Activated CD4-positive, alpha-beta memory T cell treated with anti-CD3 and anti-CD28 coated beads, Interleukin-2, amount 10 ng/mL, durations not matched to agents 7 days and 5 days (primary cell): ENCODE data around the gene ANXA10. TPM values are rescaled to one million over a fixed set of nuclear protein-coding genes. Genes with fewer than 3 reads are reported as not detected.

Experiments
- CTCF ChIA-PET: fragments of 350-600 bp; sonication (Branson Sonifier 250); formaldehyde crosslinking; loops from one replicate; lab custom pipeline; 2021; ENCODE audit warnings: antibody characterized with exemption, inconsistent platforms; lab: Charles Lee
- POLR2A ChIA-PET: fragments of 350-600 bp; sonication (Branson Sonifier 250); formaldehyde crosslinking; loops from one replicate; lab custom pipeline; 2021; ENCODE audit warnings: antibody characterized with exemption; lab: Charles Lee
- DNase-seq: peaks from one replicate; pipeline ENCODE4 v3.0.0-alpha.2; 2020
- H3K27ac Mint-ChIP-seq: one replicate; pipeline ENCODE4 v1.8.0; 2021; ENCODE audit warnings: mild to moderate bottlenecking, mixed read lengths
- H3K27me3 Mint-ChIP-seq: one replicate; pipeline ENCODE4 v1.8.0; 2021; ENCODE audit warnings: mixed read lengths
- H3K36me3 Mint-ChIP-seq: one replicate; pipeline ENCODE4 v1.8.0; 2021; ENCODE audit warnings: low read depth, mixed read lengths
- H3K4me1 Mint-ChIP-seq: one replicate; pipeline ENCODE4 v1.8.0; 2021; ENCODE audit warnings: mixed read lengths
- H3K4me3 Mint-ChIP-seq: one replicate; pipeline ENCODE4 v1.8.0; 2021; ENCODE audit warnings: mild to moderate bottlenecking, mixed read lengths
- H3K9me3 Mint-ChIP-seq: one replicate; pipeline ENCODE4 v1.8.0; 2021; ENCODE audit warnings: mixed read lengths
- total RNA-seq, 2 experiments: library from RNA; stranded (reverse); gene quantifications; one replicate each; pipeline ENCODE4 v1.2.3, GENCODE V29; 2021

The ANXA10 gene, protein sequence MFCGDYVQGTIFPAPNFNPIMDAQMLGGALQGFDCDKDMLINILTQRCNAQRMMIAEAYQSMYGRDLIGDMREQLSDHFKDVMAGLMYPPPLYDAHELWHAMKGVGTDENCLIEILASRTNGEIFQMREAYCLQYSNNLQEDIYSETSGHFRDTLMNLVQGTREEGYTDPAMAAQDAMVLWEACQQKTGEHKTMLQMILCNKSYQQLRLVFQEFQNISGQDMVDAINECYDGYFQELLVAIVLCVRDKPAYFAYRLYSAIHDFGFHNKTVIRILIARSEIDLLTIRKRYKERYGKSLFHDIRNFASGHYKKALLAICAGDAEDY
- not detected for total RNA-seq

DNA sequence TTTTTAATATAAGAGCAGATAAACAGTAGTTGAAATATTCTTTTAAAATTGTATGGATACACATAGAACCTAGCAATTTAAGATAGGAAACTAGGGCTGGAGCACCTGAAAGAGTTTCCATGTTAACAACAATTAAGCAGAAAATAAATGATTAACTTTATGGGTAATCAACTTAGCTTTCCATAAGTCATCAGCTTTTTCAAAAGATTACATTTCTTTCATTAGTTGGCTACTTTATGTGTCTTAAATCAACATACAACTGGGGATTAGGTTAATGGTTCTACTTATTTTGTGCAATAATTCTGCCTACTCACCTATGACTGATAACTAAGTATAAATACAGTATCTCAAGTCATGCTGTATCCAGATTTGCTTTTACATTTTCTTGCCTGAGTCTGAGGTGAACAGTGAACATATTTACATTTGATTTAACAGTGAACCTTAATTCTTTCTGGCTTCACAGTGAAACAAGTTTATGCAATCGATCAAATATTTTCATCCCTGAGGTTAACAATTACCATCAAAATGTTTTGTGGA, at the start of gene ANXA10:
Gene ANXA10 (plus strand): TSS at position 362 of the 537 bp plus-strand sequence. CDS start 164 bp downstream, at position 526.
- H3K36me3 Mint-ChIP-seq = no peaks in the 10 kb centered on the region

DNA sequence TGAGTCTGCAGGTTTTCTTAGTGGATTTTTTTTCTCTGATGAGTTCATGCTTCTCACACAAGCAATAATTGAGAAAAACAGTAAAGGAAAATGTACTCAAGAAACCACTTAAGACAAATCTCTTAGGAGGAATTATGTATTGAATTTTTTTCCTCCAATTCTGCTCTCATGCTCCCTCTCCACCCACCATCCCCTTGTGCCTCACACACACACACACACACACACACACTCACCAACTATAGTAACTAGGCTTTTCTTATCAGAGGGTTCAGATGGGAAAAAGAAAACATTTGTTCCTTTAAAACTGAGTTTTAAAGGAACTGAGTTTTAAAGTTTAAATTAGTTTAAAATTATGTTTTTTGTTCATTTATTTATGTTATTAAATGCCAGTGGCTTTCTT, 47.0 kb upstream of the ANXA10 start:
- Mint-ChIP-seq H3K4me3 (no peak overlapping the region), H3K36me3 (no peaks in the 10 kb centered on the region), H3K27ac (no peak overlapping the region), H3K4me1 (no peaks in the 10 kb centered on the region), H3K27me3 (no peaks in the 10 kb centered on the region), H3K9me3 (no peaks in the 10 kb centered on the region)
- POLR2A ChIA-PET = no interaction called here
- DNase-seq = no peak
- CTCF ChIA-PET = no interaction called here

More for the DNA sequence above, at the start of gene ANXA10:
- POLR2A ChIA-PET = no interaction called here
- peaks cover 3% of the 10 kb centered on the region for H3K9me3 Mint-ChIP-seq
- CTCF ChIA-PET = no interaction called here
- no peak within 1 kb of the TSS for H3K27ac Mint-ChIP-seq
- H3K27me3 Mint-ChIP-seq = no peaks in the 10 kb centered on the region
- DNase-seq = no peak
- no peaks in the 10 kb centered on the region for H3K4me1 Mint-ChIP-seq
- H3K4me3 Mint-ChIP-seq = no peak within 1 kb of the TSS

DNA sequence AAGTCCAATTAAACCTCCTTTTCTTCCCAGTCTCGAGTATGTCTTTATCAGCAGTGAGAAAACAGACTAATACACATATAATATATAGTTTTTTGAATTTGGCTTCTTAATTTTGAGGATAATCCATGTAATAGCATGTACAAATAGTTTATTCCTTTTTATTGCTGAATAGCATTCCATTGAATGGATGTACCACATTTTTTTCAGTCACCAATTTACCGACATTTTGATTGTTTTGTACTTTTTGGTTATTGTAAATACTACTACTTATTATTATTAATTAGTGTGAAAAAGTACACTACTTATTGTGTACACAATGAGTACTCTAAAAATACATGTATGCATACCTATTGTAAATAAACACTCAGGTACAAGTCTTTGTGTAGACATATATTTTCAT, 42.3 kb upstream of the ANXA10 start:
- no peaks in the 10 kb centered on the region for H3K4me1 Mint-ChIP-seq

DNA sequence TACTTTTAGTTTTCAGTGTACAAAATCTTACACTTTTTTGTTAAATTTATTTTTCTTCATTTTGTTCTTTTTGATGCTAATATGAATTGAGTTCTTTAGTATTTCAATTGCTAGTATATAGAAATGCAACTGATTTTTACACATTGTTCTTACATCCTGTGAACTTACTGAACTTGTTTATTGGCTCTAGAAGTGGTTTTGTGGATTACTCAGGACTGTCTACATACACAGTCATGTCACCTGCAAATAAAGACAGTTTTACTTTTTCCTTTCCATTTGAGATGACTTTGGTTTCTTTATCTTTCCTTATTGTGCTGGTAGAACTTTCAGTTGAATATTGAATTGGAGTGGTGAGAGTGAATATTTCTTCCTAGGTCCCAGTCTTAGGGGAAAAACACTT, 40.8 kb upstream of the ANXA10 start:
- Mint-ChIP-seq H3K9me3 (no peaks in the 10 kb centered on the region), H3K4me3 (no peak overlapping the region), H3K36me3 (no peaks in the 10 kb centered on the region), H3K27me3 (no peaks in the 10 kb centered on the region), H3K4me1 (no peaks in the 10 kb centered on the region), H3K27ac (no peak overlapping the region)
- ChIA-PET CTCF (no interaction called here), POLR2A (no interaction called here)
- DNase-seq = no peak

More for the DNA sequence above, 42.3 kb upstream of the ANXA10 start:
- ChIA-PET POLR2A (no interaction called here), CTCF (no interaction called here)
- Mint-ChIP-seq H3K27me3 (no peaks in the 10 kb centered on the region), H3K9me3 (no peaks in the 10 kb centered on the region), H3K4me3 (no peak overlapping the region), H3K36me3 (no peaks in the 10 kb centered on the region), H3K27ac (no peak overlapping the region)
- no peak for DNase-seq

DNA sequence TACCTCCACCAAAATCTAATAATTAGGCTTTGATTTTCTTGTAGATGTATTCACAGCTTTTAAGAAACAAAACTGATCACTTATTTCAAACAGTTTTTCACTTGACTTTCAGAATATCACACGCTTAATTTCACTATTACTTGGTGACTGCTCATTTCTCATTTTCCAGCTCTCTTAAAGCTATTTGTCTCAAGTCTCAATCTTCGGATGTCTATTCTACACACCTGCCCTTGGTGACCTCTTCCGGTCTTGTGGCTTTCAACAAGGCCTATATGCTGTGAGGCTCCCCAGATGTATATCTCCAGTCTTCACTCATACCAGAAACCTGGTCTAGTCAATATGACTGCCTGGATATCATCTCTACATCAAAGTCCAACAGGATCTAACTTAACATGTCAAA, 34.9 kb upstream of the ANXA10 start:
- DNase-seq = no peak
- H3K4me3 Mint-ChIP-seq = no peak overlapping the region
- no peaks in the 10 kb centered on the region for H3K27me3 Mint-ChIP-seq
- H3K36me3 Mint-ChIP-seq = no peaks in the 10 kb centered on the region
- no peaks in the 10 kb centered on the region for H3K9me3 Mint-ChIP-seq
- H3K27ac Mint-ChIP-seq = no peak overlapping the region
- H3K4me1 Mint-ChIP-seq = no peaks in the 10 kb centered on the region
- ChIA-PET POLR2A (no interaction called here), CTCF (no interaction called here)

DNA sequence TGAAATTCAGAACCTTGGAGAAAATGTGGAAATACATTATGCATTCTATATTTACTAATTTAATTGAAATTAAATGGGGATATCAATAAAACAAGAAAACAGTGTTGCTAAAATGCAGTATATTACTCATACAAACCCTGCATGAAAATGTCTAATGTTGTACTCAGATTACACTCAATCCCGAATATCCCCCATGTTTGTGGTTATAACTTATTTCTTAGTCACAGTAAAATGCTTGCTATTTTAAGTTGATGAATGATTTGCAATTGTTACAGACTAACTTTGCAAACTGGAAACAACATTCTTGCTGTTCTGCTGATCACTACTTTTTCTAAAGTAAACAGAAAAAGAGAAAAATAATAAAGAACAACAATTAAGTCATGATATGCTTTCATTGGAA, 33.1 kb upstream of the ANXA10 start:
- ChIA-PET POLR2A (no interaction called here), CTCF (no interaction called here)
- no peak for DNase-seq
- H3K4me3 Mint-ChIP-seq = no peak overlapping the region
- no peaks in the 10 kb centered on the region for H3K27me3 Mint-ChIP-seq
- H3K36me3 Mint-ChIP-seq = no peaks in the 10 kb centered on the region
- no peak overlapping the region for H3K27ac Mint-ChIP-seq
- H3K4me1 Mint-ChIP-seq = no peaks in the 10 kb centered on the region
- H3K9me3 Mint-ChIP-seq = no peaks in the 10 kb centered on the region

DNA sequence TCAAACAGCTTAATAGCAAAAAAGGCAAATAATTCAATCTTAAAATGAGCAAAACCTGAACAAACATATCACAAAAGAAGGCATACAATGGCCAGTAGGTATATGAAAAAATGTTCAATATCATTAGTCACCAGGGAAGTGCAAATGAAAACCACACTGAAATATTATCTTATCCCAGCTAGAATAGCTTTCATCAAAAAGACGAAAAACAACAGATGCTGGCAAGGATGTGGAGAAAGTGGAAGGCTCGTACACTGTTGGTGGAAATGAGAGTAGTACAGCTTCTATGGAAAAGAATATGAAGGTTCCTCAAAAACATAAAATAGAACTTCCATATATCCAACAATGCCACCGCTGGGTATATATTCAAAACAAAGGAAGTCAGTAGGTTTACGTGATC, 29.3 kb upstream of the ANXA10 start:
- ChIA-PET CTCF (no interaction called here), POLR2A (no interaction called here)
- Mint-ChIP-seq H3K4me3 (no peak overlapping the region), H3K27ac (no peak overlapping the region), H3K4me1 (no peaks in the 10 kb centered on the region), H3K27me3 (no peaks in the 10 kb centered on the region), H3K9me3 (no peaks in the 10 kb centered on the region), H3K36me3 (no peaks in the 10 kb centered on the region)
- DNase-seq = no peak

DNA sequence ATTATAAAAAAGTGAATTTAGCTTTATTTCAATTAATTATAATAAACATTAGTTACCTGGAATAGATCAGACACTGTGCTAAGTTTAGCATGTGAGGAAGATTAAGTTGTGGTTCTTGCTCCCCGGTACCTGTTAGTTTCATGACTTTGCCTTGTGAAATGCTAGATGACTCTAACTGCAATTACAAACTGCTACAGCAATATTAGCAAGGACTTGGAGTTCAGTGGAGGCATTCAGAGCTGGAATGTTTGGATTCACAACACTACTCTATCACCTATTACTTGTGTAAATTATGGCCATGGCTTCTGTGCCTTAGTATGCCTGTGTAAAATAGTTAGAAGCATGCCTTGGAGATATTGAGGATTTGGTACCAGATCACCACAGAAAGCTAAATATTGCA, 21.4 kb upstream of the ANXA10 start:
- Mint-ChIP-seq H3K36me3 (no peaks in the 10 kb centered on the region), H3K9me3 (no peaks in the 10 kb centered on the region), H3K27ac (no peak overlapping the region), H3K4me3 (no peak overlapping the region), H3K4me1 (no peaks in the 10 kb centered on the region), H3K27me3 (no peaks in the 10 kb centered on the region)
- ChIA-PET CTCF (no interaction called here), POLR2A (no interaction called here)
- no peak for DNase-seq

DNA sequence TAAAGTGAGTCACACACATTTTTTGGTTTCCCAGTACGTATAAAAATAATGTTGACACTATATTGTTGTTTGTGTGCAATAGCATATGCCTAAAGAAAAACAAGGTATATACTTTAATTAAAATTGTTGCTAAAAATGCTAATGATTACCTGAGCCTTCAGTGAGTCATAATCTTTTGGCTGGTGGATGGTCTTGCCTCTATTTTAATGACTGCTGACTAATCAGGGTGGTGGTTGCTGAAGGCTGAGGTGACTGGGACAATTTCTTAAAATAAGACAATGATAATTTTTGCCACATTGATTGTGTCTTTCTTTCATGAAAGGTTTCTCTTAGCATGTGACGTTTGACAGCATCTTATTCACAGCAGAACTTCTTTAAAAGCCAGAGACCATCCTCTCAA, 21.0 kb upstream of the ANXA10 start:
- POLR2A ChIA-PET = no interaction called here
- CTCF ChIA-PET = no interaction called here
- no peaks in the 10 kb centered on the region for H3K4me1 Mint-ChIP-seq
- no peak for DNase-seq
- no peaks in the 10 kb centered on the region for H3K27me3 Mint-ChIP-seq
- H3K27ac Mint-ChIP-seq = no peak overlapping the region
- H3K36me3 Mint-ChIP-seq = no peaks in the 10 kb centered on the region
- H3K4me3 Mint-ChIP-seq = no peak overlapping the region
- no peaks in the 10 kb centered on the region for H3K9me3 Mint-ChIP-seq

DNA sequence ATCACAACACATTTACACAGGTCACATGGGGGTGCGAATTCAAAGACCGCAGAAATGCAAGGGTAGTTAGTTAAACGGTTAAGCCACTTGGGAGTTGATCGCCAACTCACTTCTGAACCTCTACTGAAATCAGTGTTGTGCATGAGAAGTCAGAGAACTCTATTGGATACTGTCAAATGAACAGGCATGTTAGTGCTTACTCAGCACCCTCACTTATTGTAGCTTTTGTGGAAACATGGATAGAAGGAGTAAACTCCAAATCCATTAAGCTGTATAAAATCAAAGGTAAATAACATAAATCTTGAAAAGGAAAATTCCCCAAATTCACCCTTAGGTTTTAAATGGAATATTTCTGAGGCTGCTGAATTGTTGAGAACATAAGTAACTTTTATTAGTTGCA, 17.5 kb upstream of the ANXA10 start:
- Mint-ChIP-seq H3K36me3 (no peaks in the 10 kb centered on the region), H3K27ac (no peak overlapping the region), H3K4me1 (no peaks in the 10 kb centered on the region), H3K27me3 (no peaks in the 10 kb centered on the region), H3K9me3 (no peaks in the 10 kb centered on the region), H3K4me3 (no peak overlapping the region)
- POLR2A ChIA-PET = no interaction called here
- DNase-seq = no peak
- CTCF ChIA-PET = no interaction called here

DNA sequence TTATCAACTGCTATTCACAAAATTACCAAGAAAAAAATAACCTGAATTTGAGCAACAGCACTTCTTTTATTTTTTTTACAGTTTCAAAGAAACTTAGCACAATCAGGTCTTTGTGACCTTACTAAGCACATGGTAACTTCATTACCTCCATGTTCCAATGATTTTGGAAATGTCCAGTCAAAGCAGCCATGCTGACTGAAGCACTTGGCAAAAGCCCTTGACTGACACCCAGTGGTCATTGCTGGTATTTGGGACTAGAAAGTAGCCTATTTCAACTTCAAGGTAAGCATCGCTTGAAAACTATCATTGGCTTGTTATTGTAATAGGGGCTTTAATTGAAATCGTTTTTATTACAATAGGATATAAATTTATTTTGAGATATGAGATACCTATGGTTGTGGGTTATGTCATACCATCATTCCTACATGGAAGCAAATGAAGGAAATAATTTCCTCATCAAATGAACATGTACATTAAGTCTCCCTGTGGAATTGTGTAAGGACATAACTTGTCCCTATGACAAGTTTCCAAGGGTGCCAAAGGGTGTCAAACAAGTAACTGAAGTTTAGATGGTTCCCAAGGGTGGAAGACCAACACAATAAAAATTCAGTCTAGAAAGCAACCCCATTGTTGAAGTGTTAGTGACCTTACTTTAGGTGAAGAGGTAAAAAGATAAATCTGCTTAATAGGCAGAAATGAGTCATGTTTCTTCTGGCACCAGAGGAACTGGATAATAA, 15.2 kb upstream of the ANXA10 start:
- ChIA-PET POLR2A (no interaction called here), CTCF (no interaction called here)
- Mint-ChIP-seq H3K4me3 (no peak overlapping the region), H3K36me3 (no peaks in the 10 kb centered on the region), H3K9me3 (no peaks in the 10 kb centered on the region), H3K4me1 (no peaks in the 10 kb centered on the region), H3K27ac (no peak overlapping the region), H3K27me3 (no peaks in the 10 kb centered on the region)
- peak; percentile 41 for DNase-seq

DNA sequence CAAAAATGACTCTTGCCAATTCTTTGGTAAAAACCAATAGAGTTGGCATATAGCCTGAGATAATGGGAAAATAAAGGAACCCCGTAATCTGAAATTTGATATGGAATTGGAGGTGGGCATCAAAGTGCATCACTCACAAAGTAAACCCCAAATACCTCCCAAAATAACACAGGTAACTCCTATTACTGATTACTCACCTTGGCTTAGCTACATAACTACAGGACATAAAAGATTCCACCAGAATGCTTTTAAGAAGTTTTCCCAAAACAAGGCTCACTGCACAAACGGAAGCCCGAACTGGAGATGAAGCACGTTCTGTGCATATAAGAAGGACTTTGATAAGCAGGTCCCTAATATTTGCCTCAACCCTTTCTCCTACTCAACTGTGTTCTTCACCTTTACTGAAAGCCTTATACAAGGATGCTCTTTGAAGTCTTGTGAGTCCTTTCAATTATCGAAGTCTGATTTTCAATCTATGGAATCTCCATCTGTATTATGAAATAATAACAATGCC, 14.6 kb upstream of the ANXA10 start:
- Mint-ChIP-seq H3K27me3 (no peaks in the 10 kb centered on the region), H3K36me3 (no peaks in the 10 kb centered on the region), H3K4me3 (no peak overlapping the region), H3K4me1 (no peaks in the 10 kb centered on the region), H3K9me3 (no peaks in the 10 kb centered on the region), H3K27ac (no peak overlapping the region)
- DNase-seq = no peak
- ChIA-PET CTCF (no interaction called here), POLR2A (no interaction called here)

DNA sequence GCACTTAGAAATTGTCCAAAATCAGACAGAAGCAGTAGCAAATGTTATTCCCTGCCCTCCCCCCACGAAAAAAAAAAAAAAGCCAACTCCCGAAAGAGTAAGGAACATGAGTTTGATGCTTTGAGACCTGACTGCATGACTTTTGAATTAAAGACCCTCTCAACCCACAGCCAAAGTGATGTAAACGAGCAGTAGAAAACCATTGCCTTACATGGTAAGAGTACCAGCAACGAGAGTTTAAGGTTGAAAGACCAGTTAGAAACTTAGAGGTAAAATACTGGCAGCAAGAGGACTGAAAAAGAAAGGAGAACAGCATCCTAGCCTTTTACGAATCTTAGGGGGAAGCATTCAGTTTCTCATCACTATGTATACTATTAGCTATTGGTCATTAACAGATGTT, 10.0 kb upstream of the ANXA10 start:
- H3K4me1 Mint-ChIP-seq = no peaks in the 10 kb centered on the region
- no peaks in the 10 kb centered on the region for H3K27me3 Mint-ChIP-seq
- H3K4me3 Mint-ChIP-seq = no peak overlapping the region
- no peak for DNase-seq
- no peaks in the 10 kb centered on the region for H3K9me3 Mint-ChIP-seq
- H3K27ac Mint-ChIP-seq = no peak overlapping the region
- H3K36me3 Mint-ChIP-seq = no peaks in the 10 kb centered on the region
- POLR2A ChIA-PET = no interaction called here
- CTCF ChIA-PET = no interaction called here
